Measurements from ENCODE around the gene GJB4. TPM values are rescaled to one million over a fixed set of nuclear protein-coding genes. Genes with fewer than 3 reads are reported as not detected.

Gene GJB4
- polyA plus RNA-seq, 1 donor from 2014 or later: not detected

- no peaks in the 10 kb centered on the region for H3K9me2 ChIP-seq (ENCODE audit: insufficient read depth, low read length)
- no peaks in the 10 kb centered on the region for H3K79me2 ChIP-seq (replicated peaks; ENCODE audit: insufficient read depth, low read length)
- H3F3A ChIP-seq (ENCODE audit: insufficient read depth, low read length, poor library complexity, severe bottlenecking): no peaks in the 10 kb centered on the region
- no peak overlapping the region for H3K4me3 ChIP-seq (ENCODE audit: low read length)
- H2AFZ ChIP-seq (ENCODE audit: low read depth, low read length): no peak overlapping the region
- no peak for TF ChIP-seq CTCF (IDR thresholded peaks at IDR 0.05; ENCODE audit: poor library complexity, severe bottlenecking)
- H3K27ac ChIP-seq (ENCODE audit: low read length): no peak overlapping the region
- no peaks in the 10 kb centered on the region for H3K27me3 ChIP-seq (ENCODE audit: insufficient read depth, low read depth, low read length)
- H4K20me1 ChIP-seq (ENCODE audit: insufficient read depth): no peaks in the 10 kb centered on the region
- H3K36me3 ChIP-seq (ENCODE audit: insufficient read depth, low read length): no peaks in the 10 kb centered on the region
- no peaks in the 10 kb centered on the region for H3K9me3 ChIP-seq (ENCODE audit: low read length)
- no peak overlapping the region for H3K4me2 ChIP-seq (ENCODE audit: low read length)
- H3K9ac ChIP-seq (ENCODE audit: low read length): no peak overlapping the region
Measured at GRCh38 chr1:34803770-34804169, 44.2 kb downstream of the GJB4 start.

GRCh38 chr1:34806396-34806795, 46.9 kb downstream of the GJB4 start:
- Histone ChIP-seq H3F3A (ENCODE audit: insufficient read depth, low read length, poor library complexity, severe bottlenecking) (no peaks in the 10 kb centered on the region), H3K9me2 (ENCODE audit: insufficient read depth, low read length) (no peaks in the 10 kb centered on the region), H2AFZ (ENCODE audit: low read depth, low read length) (no peak overlapping the region), H3K27ac (ENCODE audit: low read length) (no peak overlapping the region), H3K9ac (ENCODE audit: low read length) (no peak overlapping the region), H3K4me2 (ENCODE audit: low read length) (no peak overlapping the region), H3K27me3 (ENCODE audit: insufficient read depth, low read depth, low read length) (no peaks in the 10 kb centered on the region), H3K36me3 (ENCODE audit: insufficient read depth, low read length) (no peaks in the 10 kb centered on the region), H3K4me3 (ENCODE audit: low read length) (no peak overlapping the region), H3K79me2 (replicated peaks; ENCODE audit: insufficient read depth, low read length) (no peaks in the 10 kb centered on the region), H4K20me1 (ENCODE audit: insufficient read depth) (no peaks in the 10 kb centered on the region), H3K9me3 (ENCODE audit: low read length) (no peaks in the 10 kb centered on the region)
- TF ChIP-seq RAD21 (conservative IDR thresholded peaks at IDR 0.05): no peak
- TF ChIP-seq SMC3 (conservative IDR thresholded peaks at IDR 0.05; ENCODE audit: poor library complexity): no peak
- no peak for TF ChIP-seq EZH2 (IDR thresholded peaks at IDR 0.05; ENCODE audit: borderline replicate concordance, insufficient read depth, low read length, poor library complexity, severe bottlenecking)
- TF ChIP-seq REST (IDR thresholded peaks at IDR 0.05; ENCODE audit: borderline replicate concordance): no peak
- TF ChIP-seq POLR2AphosphoS5 (IDR thresholded peaks at IDR 0.05): no peak
- TF ChIP-seq CTCF (IDR thresholded peaks at IDR 0.05; ENCODE audit: poor library complexity, severe bottlenecking): no peak
- TF ChIP-seq TAF1 (IDR thresholded peaks at IDR 0.05; ENCODE audit: low read depth): no peak
- TF ChIP-seq EP300 (conservative IDR thresholded peaks at IDR 0.05; ENCODE audit: poor library complexity, severe bottlenecking): no peak
- no peak for TF ChIP-seq MXI1 (conservative IDR thresholded peaks at IDR 0.05; ENCODE audit: poor library complexity, severe bottlenecking)
